Astrocyte of the spinal cord (primary cell): Measurements from ENCODE around the gene OR4F17.
"Not testable (repeated sequence)": the region's sequence is repeated elsewhere in the genome, so short reads cannot be mapped to it uniquely, and the experiment has no call there.

Experiments used
- DNase-seq: peaks from one replicate; pipeline ENCODE4 v3.0.0; 2011; ENCODE audit warnings: low read depth, low spot score
- H3K4me3 ChIP-seq: 2 replicates; pipeline ENCODE4 v1.5.1; 2011; ENCODE audit warnings: low read depth, mild to moderate bottlenecking, low read length, moderate library complexity
- in situ Hi-C: cut with HindIII; loops from 2 replicates; pipeline ENCODE4 v1.10.0; 2017; ENCODE audit warnings: low sequenced_read_pairs

Gene OR4F17, protein sequence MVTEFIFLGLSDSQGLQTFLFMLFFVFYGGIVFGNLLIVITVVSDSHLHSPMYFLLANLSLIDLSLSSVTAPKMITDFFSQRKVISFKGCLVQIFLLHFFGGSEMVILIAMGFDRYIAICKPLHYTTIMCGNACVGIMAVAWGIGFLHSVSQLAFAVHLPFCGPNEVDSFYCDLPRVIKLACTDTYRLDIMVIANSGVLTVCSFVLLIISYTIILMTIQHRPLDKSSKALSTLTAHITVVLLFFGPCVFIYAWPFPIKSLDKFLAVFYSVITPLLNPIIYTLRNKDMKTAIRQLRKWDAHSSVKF

DNA sequence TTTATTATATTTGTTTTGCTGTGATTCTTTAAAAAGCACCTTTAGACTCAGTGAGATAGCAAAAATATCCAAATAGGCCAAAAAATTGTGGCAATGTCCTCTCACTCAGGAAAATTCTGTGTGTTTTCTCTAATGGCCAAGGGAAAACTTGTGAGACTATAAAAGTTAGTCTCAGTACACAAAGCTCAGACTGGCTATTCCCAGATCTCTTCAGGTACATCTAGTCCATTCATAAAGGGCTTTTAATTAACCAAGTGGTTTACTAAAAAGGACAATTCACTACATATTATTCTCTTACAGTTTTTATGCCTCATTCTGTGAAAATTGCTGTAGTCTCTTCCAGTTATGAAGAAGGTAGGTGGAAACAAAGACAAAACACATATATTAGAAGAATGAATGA is at the start of gene OR4F17:
TSS of gene OR4F17 (plus strand) at position 301 of the 400 bp plus-strand sequence. CDS start 3,575 bp downstream, outside the sequence.
- in situ Hi-C loops: not testable (repeated sequence)

DNA sequence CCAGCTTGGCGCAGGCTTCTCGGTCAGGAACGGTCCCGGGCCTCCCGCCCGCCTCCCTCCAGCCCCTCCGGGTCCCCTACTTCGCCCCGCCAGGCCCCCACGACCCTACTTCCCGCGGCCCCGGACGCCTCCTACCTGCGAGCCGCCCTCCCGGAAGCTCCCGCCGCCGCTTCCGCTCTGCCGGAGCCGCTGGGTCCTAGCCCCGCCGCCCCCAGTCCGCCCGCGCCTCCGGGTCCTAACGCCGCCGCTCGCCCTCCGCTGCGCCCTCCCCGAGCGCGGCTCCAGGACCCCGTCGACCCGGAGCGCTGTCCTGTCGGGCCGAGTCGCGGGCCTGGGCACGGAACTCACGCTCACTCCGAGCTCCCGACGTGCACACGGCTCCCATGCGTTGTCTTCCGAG is 36.1 kb upstream of the OR4F17 start:
- H3K4me3 ChIP-seq, DNase-seq, in situ Hi-C loops: not testable (repeated sequence)

More for the DNA sequence above, at the start of gene OR4F17:
- not testable (repeated sequence) for H3K4me3 ChIP-seq, DNase-seq

DNA sequence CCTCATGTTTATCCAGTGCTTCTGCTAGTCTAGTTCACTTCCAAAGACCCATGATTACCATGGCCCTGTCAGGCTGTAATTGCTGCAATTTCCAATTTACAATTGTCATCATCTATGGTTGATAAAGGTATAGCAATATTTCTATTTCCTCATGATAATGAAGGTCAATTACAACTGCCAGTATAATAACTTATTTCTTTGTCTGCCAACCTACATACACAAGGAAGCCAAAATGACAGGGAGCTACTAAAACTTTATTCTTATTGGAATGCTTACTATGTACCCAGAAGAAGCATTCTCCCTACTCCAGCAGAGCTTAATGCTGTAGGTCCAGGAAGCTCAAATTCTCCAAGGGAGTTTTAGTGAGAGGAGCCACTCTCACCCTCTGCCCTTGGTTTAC is 24.0 kb upstream of the OR4F17 start:
- in situ Hi-C loops, DNase-seq, H3K4me3 ChIP-seq: not testable (repeated sequence)

DNA sequence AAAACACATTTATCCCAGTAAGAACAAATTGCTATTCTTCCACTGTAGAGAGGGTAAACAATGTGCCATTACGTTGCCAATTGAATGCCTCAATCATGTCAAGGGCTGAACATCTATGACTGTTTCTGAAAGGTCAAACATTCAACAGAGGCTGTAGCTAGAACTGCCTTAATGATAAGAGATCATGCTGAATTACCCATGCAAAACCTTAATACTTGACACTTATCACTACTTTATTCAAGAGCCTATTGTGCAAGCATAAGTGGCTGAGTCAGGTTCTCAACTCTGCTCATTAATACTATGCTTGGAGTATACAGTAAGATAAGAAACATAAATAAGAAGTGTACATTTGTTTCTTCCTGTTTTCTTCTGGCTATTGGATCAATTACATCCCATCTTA is 23.3 kb upstream of the OR4F17 start:
- in situ Hi-C loops, DNase-seq, H3K4me3 ChIP-seq: not testable (repeated sequence)

DNA sequence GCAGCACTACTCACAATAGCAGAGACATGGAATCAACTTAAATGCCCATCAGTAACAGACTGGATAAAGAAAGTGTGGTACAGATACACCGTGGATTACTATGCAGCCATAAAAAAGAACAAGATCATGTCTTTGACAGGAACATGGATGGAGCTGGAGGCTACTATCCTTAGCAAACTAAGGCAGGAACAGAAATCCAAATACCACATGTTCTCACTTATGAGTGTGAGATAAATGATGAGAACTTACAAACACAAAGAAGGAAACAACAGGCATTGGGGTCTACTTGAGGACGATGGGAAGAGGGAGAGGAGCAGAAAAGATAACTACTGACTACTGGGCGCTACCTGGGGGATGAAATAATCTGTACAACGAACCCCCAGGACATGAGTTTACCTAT is 16.2 kb upstream of the OR4F17 start:
- in situ Hi-C loops, DNase-seq: not testable (repeated sequence)

DNA sequence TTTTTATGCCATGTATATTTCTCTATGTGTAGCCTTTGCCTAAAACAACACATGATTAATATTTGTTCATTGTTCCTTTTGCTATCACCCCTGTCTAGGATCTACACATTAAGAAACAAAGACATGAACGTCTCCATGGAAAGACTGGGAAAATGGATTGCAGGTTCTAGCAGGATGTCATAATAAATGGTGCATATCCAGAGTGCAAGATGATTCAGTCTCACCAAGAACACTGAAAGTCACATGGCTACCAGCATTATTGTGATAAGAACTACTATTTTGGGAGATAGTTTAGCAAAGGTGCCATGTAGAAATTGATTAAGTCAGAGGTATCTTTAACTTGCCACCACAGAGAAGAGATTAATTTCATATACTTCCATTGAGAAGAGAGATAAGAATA is 12.1 kb upstream of the OR4F17 start:
- H3K4me3 ChIP-seq, DNase-seq, in situ Hi-C loops: not testable (repeated sequence)

More for the DNA sequence above, 16.2 kb upstream of the OR4F17 start:
- H3K4me3 ChIP-seq: not testable (repeated sequence)

DNA sequence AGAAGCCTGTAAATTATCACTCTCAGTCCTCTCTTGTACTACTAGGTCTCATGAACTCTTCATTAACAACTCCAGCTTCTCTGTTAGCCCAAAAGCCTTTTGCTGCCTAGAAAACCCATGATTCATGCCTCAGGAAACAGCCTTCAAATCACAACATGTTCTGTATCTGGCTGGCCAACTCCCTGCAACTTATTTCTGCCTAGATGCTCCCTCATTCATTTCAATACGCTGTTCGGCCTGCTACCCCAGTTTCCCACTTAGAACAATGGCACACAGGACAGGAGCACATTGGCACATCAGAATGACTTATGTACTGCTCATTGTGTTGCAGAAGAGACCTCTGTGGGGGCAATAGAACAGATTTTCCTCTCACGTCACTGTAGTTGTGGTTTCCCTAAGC is 9.3 kb upstream of the OR4F17 start:
- in situ Hi-C loops: not testable (repeated sequence)

DNA sequence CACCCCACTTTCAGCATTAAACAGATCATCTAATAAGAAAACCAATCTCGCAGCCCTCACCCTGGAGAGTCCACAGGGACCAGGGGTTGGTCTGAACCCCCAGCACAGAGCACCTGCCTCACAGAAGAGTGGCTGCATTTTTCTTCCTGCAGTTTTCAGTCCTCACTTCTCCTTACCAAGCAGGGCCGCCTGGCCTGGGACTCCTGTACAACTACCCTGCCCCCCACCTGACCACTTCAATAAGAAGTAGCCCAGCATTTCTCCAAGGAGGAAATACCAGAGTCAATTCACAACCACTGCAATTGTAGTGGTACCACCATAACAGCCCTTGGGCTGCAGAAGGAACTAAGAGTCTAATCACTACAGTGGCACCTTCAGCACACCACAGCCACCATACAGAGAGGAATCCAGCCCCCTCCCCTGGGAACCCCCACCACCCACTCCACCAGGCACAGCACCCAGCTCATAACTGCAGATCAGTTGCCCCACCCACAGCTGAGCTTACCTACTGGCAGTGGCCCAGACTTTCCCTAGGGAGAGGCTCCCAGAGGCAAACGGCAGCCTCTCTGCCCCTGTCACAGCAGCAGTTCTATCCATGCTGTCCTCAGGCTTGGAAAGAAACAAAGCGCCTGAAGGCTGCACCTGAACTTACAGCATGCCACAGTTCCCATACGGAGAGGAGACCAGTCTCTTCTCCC is 13.7 kb downstream of the OR4F17 start:
- in situ Hi-C loops, H3K4me3 ChIP-seq, DNase-seq: not testable (repeated sequence)

More for the DNA sequence above, 9.3 kb upstream of the OR4F17 start:
- not testable (repeated sequence) for DNase-seq, H3K4me3 ChIP-seq
